Measurements from ENCODE around the gene MKNK2.

Gene MKNK2

DNA sequence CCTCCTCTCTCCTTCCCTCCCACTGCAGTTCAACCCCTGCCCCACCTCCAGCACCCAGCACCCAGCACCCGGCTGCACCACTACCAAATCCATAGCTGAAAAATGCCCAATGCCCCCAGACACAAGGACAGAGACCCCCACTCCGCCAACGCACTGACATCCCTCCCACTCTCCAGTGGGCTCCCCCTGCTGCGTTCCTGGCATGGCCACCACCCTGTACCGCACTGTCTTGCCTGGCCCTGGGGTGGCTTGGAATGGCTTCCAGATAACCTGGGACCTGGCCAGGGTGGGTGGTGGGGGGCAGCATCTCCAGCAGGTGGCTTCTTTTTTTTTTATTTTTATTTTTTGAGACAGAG, 5.8 kb upstream of the MKNK2 start:
- no peak for FAIRE-seq

DNA sequence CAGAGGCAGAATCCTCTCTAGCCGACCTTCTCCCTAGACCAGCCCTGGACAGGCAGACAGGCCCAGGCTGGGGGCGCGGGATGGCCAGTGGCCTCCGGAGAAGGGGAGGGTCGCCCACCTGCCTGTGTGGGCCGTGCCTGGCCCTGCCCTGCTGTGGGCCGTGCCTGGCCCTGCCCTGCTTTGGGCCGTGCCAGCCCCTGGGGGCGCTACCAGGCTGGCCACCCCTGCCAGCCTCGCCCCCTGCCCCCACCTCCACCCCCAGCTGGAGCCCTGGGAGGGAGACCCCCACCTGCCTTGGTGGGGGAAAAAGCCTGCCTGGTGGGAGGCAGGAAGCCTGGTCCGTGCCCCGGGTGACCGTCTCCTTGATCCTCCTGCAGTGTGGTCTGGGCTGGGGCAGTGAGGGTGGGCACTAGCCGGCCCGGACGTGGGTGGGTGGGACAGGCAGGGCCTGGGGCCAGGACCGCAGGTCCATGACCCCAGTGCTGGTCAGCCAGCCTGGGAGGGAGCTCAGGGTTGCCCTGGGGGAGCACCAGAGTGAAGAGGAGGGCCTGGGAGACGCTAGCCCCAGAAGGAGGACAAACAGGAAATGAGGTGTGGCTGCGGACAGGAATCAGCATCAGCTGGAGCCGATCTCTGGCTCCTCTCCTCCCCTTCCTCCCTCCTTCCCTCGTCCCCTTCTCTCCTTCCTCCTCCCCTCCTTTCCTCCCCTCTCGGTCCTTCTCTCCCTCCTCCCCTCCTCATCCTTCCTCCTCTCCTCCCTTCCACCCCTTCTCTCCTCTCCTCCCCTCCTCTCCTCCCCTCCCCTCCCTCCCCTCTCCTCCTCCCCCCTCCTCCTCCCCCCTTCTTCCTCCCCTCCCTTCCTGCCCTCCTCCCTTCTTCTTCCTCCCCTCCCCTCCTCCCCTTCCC, 5.1 kb upstream of the MKNK2 start:
- no peak for FAIRE-seq

DNA sequence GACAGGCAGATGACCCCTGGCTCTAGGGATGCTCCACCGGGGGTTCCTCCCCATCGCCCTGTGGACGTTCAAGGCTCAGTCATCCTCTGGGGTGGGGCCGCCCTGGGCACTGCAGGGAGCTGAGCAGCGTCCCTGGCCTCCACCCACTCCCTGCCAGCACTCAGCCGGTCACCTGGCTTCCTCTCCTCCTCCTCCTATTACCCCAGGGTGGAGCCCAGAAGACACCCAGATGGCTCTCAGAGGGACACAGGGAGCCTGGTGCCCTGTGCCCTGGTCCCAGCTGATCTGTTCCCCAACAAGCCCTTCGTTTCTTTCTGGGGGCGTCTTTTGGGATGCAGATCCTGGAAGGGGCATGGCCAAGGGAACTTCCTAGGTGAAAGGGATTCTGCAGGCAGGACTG, 3.7 kb upstream of the MKNK2 start:
- no peak for FAIRE-seq

DNA sequence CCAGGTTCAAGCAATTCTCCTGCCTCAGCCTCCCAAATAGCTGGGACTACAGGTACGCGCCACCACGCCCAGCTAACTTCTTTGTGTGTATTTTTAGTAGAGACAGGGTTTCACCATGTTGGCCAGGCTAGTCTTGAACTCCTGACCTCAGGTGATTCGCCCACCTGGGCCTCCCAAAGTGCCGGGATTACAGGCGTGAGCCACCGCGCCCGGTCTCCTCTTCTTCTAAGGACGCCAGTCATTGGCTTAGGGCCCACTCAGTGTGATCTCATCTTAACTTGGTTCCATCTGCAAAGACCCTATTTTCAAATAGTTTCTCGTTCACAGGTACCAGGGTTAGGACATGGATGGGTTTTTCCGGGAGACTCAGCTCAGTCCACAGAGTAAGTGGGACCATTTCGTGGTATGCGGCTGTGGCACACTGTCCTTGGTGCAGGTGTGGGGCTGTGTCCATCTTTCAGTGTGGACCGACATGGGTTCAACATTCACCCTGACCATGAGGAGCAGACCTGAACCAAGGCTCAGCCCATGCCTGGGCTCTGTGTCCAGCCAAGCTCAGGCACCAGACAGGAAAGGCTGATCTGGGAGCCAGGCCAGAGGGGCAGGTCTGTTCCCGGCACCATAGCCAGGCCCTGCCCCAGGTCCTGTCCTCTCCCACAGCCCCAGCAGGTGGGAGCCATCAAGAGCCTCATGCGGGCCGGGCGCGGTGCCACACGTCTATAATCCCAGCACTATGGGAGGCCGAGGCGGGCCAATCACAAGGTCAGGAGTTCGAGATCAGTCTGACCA, 2.8 kb upstream of the MKNK2 start:
- FAIRE-seq: no peak

DNA sequence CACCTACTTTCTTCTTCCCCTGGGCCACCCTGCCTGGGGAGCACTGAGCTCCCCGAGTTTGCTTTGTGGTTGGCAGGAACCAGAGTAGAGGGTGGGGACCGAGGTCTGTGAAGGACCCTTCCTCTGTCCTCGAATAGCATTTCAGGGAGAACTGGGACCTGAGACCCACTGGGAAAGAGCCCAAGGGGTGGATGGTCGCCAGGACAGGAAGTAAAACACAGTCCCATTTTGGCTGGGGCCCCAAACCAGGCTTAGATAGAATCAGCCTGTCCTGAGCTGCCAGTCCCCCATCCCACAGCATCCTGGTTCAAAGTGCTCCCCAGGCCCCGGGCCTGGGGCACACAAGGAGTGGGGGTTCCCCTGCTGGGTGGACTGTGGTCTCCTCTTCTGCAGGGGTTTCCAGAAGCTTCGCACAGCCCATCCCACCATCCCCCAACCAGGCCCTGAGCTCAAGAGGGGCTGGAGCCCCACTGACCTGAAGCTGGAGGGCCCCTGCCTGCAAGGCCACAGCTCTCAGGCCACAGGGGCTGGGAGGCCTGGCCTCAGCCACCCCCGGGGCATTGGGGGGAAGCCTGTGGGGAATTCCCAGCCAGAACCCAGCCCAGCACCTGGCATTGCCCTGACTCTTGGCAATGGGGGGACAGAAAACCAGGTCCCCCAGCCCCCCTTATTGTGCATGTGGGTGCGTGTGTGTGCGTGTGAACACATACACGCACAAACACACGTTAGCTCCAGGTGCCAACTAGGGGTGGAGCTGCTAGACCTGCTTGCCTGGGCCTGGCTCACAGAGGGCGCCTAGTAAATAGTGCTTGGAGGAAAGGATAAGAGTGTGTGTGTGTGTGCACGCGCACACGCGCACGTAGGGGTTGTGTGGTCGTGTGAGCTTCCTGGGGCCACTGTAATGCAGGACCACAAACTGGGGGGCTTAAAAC, 995 bp upstream of the MKNK2 start:
- no peak for FAIRE-seq

DNA sequence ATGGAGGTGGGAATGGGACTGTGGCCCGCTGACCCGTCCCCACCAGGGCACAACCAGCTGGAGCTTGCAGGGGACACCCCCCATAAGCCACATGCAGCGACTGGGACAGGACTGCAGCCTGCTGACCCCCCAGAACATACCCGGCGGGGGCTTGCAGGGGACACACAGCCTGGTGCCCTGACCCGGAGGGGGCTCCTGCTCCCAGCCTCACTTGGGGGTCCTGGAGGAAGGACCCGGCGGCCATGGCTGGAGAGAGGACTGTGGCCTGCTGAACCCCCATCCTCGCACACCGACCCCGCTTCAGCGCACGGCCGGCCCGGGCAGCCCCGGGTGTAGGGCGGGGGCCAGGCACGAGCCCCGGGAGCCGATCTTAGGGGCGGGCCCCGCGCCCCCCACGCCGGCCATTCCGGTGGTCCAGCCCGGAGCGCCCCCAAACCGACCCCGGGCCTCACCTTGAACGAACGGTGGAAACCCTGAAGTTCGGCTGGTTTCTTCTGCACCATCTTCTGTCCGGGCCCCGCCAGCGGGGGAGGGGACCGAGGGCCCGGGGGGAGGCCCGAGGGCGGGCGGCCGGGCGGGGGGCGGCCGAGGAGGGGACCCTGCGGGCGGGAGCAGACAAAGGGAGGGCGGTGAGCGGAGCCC, 574 bp downstream of the MKNK2 start:
- no peak for FAIRE-seq

DNA sequence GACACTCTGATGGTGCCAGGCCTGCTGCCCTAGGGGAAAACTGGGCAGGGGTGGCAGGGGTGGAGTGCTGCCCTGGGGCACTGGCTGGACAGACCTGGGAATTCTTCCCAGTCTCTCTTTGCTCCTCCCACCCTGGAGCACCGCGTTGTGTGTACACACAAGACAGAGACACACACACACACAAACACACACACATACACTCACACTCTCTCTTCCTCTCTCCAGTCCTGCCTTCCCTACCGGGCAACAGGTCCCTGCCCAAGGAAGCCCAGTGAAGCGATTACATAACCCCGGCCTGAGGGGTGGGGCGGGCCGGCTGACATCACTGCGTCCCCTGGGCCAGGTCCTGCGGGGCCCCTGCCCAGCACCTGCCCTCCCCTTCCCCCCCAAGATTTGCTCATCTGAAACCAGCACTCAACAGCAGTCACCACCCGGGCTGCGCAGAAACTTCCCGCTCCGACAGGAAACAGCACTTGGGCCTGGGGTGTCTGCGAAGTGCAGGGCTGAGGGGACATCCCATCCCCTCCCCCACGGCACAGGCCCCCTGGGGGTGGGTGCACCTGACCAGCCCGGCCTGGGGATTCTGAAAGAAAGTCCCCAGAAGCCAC, 1.2 kb downstream of the MKNK2 start:
- no peak for FAIRE-seq

DNA sequence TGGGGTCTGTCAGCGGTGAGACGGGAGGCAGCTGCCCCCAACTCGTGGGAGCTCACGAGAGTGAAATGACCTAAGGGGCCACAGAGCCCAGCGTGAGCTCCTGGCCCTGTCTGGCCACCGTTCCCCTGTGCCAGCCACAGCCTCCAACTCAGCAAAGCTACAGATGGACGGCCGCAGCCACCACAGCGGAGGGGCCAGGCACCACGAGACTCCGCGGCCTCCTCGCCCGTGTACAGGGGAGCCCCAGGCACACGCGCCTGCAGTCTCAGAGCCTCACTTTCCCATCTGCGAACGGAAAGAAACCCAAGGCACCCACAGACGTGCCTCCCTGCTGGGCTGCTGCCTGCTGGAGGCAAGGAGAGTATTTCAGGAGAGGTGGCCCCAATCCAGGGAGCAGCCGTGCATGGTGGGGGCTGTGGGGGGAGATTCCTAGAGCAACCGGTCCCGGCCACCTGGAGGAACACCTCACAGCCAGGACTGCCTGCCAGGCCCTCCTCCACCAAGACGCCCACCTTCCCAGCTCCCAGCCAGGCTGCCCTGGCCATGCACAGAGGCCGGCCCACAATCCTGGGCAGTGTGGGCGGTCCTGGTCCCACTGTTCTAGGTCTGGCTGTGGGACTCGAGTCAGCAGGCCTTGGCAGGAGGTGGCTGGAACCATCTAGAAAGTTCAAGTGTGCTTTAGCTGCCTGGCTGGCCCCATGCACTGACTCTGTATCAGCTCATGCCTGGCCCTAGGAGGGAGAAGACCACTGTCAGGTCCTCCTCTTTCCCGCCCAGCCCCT, 1.9 kb downstream of the MKNK2 start:
- FAIRE-seq: no peak

DNA sequence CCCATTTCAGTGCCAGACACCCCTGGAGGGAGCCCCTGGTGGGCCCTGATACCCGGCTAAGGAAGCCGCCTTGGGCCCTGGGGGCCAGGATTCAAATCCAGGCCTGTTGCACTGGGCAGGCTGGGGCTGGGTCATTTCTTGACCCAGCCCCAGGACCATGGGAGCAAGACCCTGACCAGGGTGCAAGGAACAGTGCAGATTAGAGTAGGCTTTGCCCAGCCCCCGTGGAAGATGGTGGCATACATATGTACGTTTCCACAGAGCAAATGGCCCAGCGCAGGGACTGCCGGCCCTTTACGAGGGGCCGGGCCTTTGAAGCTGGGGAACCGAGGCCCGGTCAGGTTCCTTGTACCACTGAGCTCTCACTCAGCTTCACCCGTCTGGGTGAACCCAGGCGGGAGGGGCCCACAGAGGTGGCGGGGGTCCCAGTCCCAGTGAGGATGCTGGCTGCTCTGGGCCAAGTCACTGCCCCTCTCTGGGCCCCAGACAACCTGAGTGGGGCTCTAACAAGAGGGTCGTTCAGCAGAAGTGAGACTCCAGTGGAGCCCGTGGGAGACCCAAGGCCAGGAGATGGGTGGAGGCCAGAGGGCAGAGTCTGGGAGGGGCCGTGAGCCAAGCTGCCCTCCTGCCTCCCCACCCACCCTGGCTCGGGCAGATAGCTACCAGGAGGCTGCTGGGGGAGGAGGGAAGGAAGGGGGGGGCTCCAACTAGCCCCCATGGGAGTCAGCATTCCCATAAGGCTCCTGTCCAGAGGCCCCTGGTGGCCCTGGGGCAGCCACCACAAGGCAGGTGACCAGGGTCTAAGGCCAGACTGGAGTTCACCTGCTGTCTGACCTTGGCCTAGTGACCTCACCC, 2.7 kb downstream of the MKNK2 start:
- FAIRE-seq: no peak

DNA sequence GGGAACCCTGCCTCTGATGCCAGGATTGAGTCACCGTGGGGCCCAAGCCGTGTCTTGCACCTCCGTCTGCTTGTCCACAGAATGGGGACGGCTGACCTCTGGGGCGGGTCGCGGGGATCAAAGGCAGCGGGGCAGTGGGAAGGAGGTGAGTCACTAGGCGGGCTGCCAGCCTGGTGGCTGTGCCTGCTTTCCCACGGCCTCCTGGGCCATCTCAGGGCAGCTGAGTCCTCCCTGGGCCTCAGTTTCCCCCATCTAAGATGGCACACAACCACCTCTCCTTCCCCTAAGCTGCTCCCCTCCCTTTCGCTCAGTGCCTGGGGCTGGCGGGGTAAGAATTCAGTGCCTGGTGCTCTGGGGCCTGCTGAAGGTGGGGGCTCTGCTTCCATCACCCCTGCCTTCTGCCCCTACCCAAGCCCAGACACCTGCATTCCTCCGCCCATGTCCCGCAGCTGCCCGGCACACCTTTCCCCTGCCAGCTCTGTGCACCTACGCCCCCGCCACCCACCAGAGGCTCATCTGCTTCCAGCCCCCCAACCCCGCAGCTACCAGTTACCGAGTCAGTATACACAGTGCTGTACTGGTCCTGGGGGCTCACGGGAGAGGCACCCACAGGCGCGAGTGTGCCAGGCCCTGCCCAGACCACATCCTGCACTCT, 3.5 kb downstream of the MKNK2 start:
- FAIRE-seq: no peak

DNA sequence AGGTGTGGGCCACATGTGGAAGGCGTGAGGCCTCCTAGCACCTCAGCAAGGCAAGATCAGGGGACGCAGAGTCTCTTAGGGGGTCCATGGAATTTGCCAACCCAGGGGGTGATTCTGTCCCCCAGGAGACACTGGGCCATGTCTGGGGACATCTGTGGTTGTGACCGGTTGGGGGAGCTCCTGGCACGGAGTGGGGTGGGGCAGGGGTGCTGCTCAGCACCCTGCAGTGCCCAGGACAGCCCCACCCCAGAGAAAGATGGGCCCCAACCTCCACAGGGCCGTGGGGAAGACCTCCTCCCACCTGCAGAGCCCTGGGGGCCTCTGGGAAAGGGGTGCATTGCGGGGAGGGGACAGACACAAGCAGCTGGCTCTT, 4.0 kb downstream of the MKNK2 start:
- FAIRE-seq: no peak

DNA sequence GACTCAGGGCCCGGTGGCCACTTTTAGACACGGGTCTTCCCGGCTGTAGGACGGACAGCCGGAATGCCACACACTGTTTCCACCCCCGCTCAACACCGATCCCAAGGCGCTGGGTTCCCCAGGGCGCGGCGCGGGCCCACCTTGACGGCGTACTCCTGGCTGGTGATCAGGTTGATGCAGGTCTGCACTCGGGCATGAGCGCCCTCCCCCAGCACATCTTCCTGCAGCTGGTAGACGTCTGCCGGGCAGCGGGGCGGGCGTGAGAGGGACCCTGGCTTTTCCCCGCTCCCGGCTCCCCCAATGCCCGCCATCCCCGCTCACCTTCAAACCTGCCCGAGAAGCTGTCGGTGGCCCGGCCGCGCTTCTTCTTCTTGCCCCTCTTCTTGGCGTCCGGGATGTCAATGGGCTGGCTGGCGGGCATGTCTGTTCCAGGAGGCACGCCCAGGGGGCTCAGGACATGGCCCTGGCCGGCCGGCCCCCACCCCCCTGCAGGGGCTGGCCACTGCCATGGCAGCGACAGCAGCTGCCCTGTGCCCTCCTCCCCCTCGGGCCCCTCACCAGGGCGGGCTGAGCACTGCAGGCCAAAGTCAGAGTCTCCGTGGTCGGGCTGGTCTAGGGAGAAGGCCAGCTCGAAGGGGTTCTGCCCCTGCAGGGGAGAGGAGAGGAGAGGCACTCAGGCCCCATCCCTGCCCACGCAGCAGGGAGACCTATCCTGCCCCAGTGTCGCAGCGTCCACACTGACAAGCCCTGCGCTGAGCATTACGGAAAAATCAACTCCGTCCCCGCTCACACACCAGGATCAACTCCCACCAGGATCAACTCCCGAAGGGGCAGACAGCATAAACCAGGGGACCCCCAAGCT, 4.8 kb downstream of the MKNK2 start:
- no peak for FAIRE-seq

DNA sequence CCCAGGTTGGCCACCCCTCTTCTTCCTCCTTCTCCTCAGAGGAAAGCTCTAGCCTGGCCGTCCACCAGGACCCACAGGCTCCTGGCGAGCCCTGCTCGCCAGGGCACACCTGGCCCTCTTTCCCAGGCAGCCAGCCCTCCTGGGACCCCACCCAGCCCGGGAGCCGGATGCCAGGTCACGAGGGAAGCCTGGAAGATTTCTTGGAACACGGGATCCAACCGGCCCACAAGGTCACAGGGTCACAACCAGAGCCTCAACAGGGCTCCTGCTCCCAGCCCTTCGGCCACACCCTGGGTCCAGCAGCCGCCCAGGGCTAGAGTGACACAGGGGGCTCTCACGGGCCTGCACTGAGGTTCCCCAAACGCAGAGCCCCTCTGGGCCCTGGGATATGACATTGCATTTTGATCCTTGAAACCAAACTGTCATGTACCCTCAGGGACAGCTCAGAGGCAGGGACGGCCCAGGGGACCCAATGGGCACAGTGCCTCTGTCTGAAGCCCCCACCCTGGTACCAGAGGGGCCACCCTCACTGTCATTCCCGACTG, 5.5 kb downstream of the MKNK2 start:
- no peak for FAIRE-seq

DNA sequence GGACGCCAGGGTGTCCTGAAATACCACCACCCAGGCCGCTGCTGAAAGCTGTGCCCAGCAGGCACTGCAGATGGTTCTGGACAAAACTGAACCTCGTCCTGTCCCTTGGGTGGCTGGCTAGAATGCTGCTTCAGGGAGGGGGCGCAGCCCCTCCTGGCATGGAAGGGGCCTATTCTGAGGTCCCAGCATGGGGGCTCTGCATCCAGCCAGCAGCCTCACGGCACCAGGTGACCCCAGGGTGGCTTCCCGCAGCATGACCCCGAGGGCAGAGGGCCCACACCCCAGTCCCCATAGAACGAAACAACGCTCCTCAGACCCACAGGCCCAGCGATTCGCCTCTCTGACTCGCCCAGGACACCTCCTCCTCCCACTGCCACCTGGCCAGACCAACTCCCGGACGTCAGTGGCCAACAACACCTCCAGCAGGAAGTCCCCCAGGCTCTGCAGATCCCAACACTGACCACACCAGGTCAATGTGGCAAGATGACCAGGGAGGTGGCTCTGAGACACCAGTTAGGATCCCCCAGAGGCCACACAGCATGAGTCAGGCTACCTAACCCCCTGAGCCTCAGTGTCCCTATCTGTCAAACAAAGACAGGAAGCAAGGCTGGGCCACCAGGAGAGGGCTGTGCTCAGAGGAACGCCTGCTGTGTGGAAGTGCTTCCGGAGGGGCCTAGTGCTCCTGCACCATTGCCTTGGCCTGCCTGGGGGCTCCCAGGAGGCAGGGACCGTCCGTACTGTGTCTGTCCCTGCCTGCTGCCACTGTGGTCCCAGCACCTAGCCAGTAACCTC, 6.1 kb downstream of the MKNK2 start:
- no peak for FAIRE-seq

DNA sequence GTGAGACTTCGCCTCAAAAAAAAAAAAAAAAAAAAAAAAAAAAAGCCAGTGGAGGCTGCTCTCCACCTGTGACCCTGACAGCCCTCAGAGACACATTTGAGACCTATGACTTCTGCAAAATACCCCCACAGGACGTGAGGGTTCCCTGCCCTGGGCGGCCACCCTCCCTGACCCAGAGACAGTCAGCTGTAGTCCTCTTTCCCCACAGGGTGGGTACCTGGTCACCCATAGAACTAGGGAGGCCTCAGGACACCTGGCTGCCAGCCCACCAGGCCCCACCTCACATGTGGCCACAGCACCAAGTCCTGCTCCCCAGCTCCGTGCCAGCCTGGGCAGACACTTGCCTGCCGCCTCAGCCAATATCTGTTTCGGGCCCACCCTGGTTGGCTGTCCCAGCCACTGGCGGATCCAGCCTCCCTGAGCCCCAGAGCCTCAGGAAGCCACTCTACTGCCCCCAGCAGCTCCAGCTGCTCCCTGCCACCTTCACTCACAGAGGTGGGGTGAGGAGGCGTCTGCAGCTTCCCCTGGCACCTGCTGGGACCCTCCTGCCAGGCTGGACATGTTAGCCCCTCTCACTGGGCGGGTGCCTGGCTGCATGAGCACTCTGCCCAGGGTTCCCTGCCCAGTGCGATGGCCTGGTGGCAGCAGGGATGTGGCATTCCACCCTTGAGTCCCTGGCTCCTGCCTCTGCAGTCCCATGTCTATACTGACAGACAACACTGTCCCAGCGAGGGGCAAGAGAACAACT, 6.9 kb downstream of the MKNK2 start:
- no peak for FAIRE-seq

DNA sequence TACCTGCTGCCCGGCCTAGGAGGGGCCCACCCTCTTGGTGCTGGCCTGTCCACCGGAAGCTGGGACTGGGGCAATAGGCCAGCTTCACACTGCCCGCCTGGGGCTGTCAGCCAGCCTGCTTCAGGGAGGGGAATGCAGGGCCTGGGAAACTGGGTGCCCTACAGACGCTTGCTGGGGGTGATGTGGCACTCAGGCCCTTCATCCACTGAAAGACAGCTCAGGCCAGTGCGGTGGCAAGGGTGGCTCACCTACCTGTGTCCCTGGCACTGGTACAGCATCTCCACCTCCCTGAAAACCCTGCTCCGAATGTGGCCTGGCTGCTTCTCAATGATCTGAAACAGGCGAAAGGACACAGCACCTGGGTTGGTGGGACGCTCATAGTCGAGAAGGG, 7.8 kb downstream of the MKNK2 start:
- FAIRE-seq: no peak

Data from endometrium (tissue), 2 donors.